Measurements from ENCODE around the gene FHIT. TPM values are rescaled to one million over a fixed set of nuclear protein-coding genes. Genes with fewer than 3 reads are reported as not detected.

Gene FHIT
- total and polyA plus RNA-seq, 2 of the 4 experiments (the other 2 are of a cell fraction): 0.07 TPM; not detected in 1

- no peaks in the 10 kb centered on the region for H3K79me1 ChIP-seq (ENCODE audit: low read depth in 1 of 2, low read length in 2 of 2)
- no peaks in the 10 kb centered on the region for H3K9me1 ChIP-seq (ENCODE audit: insufficient read depth, low read length)
- no peak overlapping the region for H4K91ac ChIP-seq (ENCODE audit: insufficient read depth, low read depth, low read length)
- no peak overlapping the region for H2AK9ac ChIP-seq (replicated peaks; ENCODE audit: low read depth, low read length, poor library complexity)
- no CpG with 5 or more reads among the region's 1 CpG for WGBS, 2 experiments (ENCODE audit: extremely low coverage in 2 of 2, insufficient read length in 1 of 2)
- intact Hi-C loops (cut with micrococcal nuclease): no loop called here
- H4K8ac ChIP-seq (ENCODE audit: low read depth in 2 of 2, low read length in 2 of 2): no peak overlapping the region
- H3K56ac ChIP-seq (ENCODE audit: extremely low read depth, insufficient read depth, low read length): no peak overlapping the region
- H2AK5ac ChIP-seq (ENCODE audit: low read depth, low read length): no peak overlapping the region
- H3K9me3 ChIP-seq (ENCODE audit: control insufficient read depth, insufficient read depth, low read length): 0 out of 2 replicates have a peak, but pooled peaks cover 1% of the 10 kb centered on the region
- no peaks in the 10 kb centered on the region for H3K27me3 ChIP-seq (ENCODE audit: control insufficient read depth, insufficient read depth, low read length)
- ATAC-seq (ENCODE audit: low read depth) (no peak), DNase-seq (no peak)
- H3K4me1 ChIP-seq (ENCODE audit: control insufficient read depth, insufficient read depth, low read length): no peaks in the 10 kb centered on the region
- no peak overlapping the region for H3K27ac ChIP-seq (ENCODE audit: insufficient read depth, low read length)
- dilution Hi-C loops (cut with HindIII; ENCODE audit: low sequenced_read_pairs, unreplicated experiment): no loop called here
- in situ Hi-C loops (cut with MboI; ENCODE audit: low sequenced_read_pairs): no loop called here
- ChIA-PET CTCF (no interaction called here), POLR2A (ENCODE audit: unreplicated experiment) (interaction anchor here (0.6 kb wide), 1 partner anchor 872 kb away, joined by 6 read pairs; no protein-coding TSS in a partner anchor)
- H2BK15ac ChIP-seq (ENCODE audit: low read depth, low read length): no peak overlapping the region
- BruUV-seq (replicated peaks): no TSS peak
- no peak overlapping the region for H2BK5ac ChIP-seq (ENCODE audit: low read depth, low read length, poor library complexity, severe bottlenecking)
- no peak overlapping the region for H4K5ac ChIP-seq (ENCODE audit: low read depth, low read length)
- TF ChIP-seq MAFK (IDR thresholded peaks at IDR 0.05; ENCODE audit: low read depth, low read length): no peak
- no peak for TF ChIP-seq USF2 (IDR thresholded peaks at IDR 0.05; ENCODE audit: low read depth, low read length)
- TF ChIP-seq NFE2L2 (IDR thresholded peaks at IDR 0.05; ENCODE audit: low read depth, low read length): no peak
- no peak for TF ChIP-seq CEBPB (IDR thresholded peaks at IDR 0.05; ENCODE audit: low read depth, low read length)
- no peak for TF ChIP-seq ELK1 (IDR thresholded peaks at IDR 0.05; ENCODE audit: borderline replicate concordance, low read depth, low read length)
- no peak for TF ChIP-seq CHD1 (IDR thresholded peaks at IDR 0.05; ENCODE audit: low read depth, low read length)
- TF ChIP-seq RAD21 (IDR thresholded peaks at IDR 0.05; ENCODE audit: low read length): no peak
- TF ChIP-seq RFX5 (IDR thresholded peaks at IDR 0.05; ENCODE audit: low read depth, low read length): no peak
- TF ChIP-seq CTCF (conservative IDR thresholded peaks at IDR 0.05; ENCODE audit: low read depth, low read length): no peak
- TF ChIP-seq POLR2A (IDR thresholded peaks at IDR 0.05; ENCODE audit: low read depth, low read length): no peak
- TF ChIP-seq RCOR1 (IDR thresholded peaks at IDR 0.05; ENCODE audit: insufficient replicate concordance, low read length): no peak
- TF ChIP-seq FOS (IDR thresholded peaks at IDR 0.05; ENCODE audit: low read depth, low read length): no peak
- no peak for TF ChIP-seq BHLHE40 (IDR thresholded peaks at IDR 0.05; ENCODE audit: low read depth, low read length)
- TF ChIP-seq MAZ (IDR thresholded peaks at IDR 0.05; ENCODE audit: borderline replicate concordance, low read depth, low read length): no peak
- TF ChIP-seq MXI1 (IDR thresholded peaks at IDR 0.05; ENCODE audit: borderline replicate concordance, low read depth, low read length): no peak
- no peak for TF ChIP-seq SMC3 (IDR thresholded peaks at IDR 0.05; ENCODE audit: low read depth, low read length)
- no peak overlapping the region for H2BK20ac ChIP-seq (ENCODE audit: low read depth, low read length)
- no peak overlapping the region for H2BK120ac ChIP-seq (ENCODE audit: low read depth, low read length)
- no peak overlapping the region for H3K23ac ChIP-seq (ENCODE audit: low read depth, low read length)
- no peak overlapping the region for H3K18ac ChIP-seq (ENCODE audit: low read depth, low read length)
- no peak overlapping the region for H3K4me2 ChIP-seq (ENCODE audit: low read depth, low read length)
- H3K9ac ChIP-seq (ENCODE audit: low read depth, low read length): no peak overlapping the region
- no peak overlapping the region for H2AFZ ChIP-seq (replicated peaks; ENCODE audit: low read length, poor library complexity)
- H3K36me3 ChIP-seq (ENCODE audit: control insufficient read depth, insufficient read depth, low read length): no peaks in the 10 kb centered on the region
- no peak overlapping the region for H3K4me3 ChIP-seq (ENCODE audit: insufficient read depth, low read depth, low read length)
- no peak overlapping the region for H3K4ac ChIP-seq (ENCODE audit: low read depth, low read length)
- H3K14ac ChIP-seq (replicated peaks; ENCODE audit: low read depth, low read length): no peak overlapping the region
- H4K20me1 ChIP-seq (ENCODE audit: insufficient read depth, low read length): no peaks in the 10 kb centered on the region
These were observed 173.7 kb downstream of the FHIT start for GRCh38 chr3:61077551-61077950.
